Naive thymus-derived CD8-positive, alpha-beta T cell (primary cell): Measurements from ENCODE around the gene LCA5L. TPM values are rescaled to one million over a fixed set of nuclear protein-coding genes. Genes with fewer than 3 reads are reported as not detected.
"Not testable (repeated sequence)": the region's sequence is repeated elsewhere in the genome, so short reads cannot be mapped to it uniquely, and the experiment has no call there.

Experiments
- ATAC-seq, 2 donors: fragments of 150-1000 bp; cut with Tn5 transposase in 1 of 2; sonication (Bioruptor Pico), chemical (Tn5 transposase) in 1 of 2; 1 replicate in 1 of 2; 2 replicates in 1 of 2; pipeline ENCODE4 v1.10.0; 2021; ENCODE audit warnings: mild to moderate bottlenecking in 2 of 2, moderate library complexity in 2 of 2
- POLR2A ChIA-PET: fragments of 350-600 bp; sonication (Branson Sonifier 250); formaldehyde crosslinking; loops from one replicate; lab custom pipeline; 2021; ENCODE audit warnings: antibody characterized with exemption; lab: Charles Lee
- DNase-seq, 10 donors: peaks; one replicate each; pipeline versions ENCODE4 v3.0.0 to v3.0.0-alpha.2; 2020 to 2022
- H3K27ac Mint-ChIP-seq, 10 donors: one replicate each; pipeline ENCODE4 v1.8.0; 2020 to 2022; ENCODE audit warnings: mild to moderate bottlenecking in 10 of 10, mixed read lengths in 10 of 10, moderate library complexity in 4 of 10, inconsistent platforms in 1 of 10
- H3K27me3 Mint-ChIP-seq, 5 donors: one replicate each; pipeline ENCODE4 v1.8.0; 2021 to 2022; ENCODE audit warnings: mixed read lengths in 5 of 5
- H3K36me3 Mint-ChIP-seq, 3 donors: one replicate each; pipeline ENCODE4 v1.8.0; 2020 to 2022; ENCODE audit warnings: mixed read lengths in 3 of 3, mild to moderate bottlenecking in 2 of 3, inconsistent platforms in 1 of 3
- H3K4me1 Mint-ChIP-seq, 4 donors: one replicate each; pipeline ENCODE4 v1.8.0; 2021 to 2022; ENCODE audit warnings: mixed read lengths in 4 of 4
- H3K4me3 Mint-ChIP-seq, 10 donors: one replicate each; pipeline ENCODE4 v1.8.0; 2020 to 2022; ENCODE audit warnings: mild to moderate bottlenecking in 10 of 10, mixed read lengths in 10 of 10, moderate library complexity in 6 of 10, inconsistent platforms in 1 of 10
- H3K9me3 Mint-ChIP-seq, 9 donors: one replicate each; pipeline ENCODE4 v1.8.0; 2020 to 2022; ENCODE audit warnings: mixed read lengths in 9 of 9, mild to moderate bottlenecking in 3 of 9, inconsistent platforms in 1 of 9, moderate library complexity in 1 of 9
- polyA plus RNA-seq, 3 donors: library from polyadenylated mRNA; unstranded; fragments of 300-500 nt; fragmentation: Illumina TruSeq; gene quantifications; one replicate each; pipeline ENCODE4 v1.2.3, GENCODE V29; 2021
- total RNA-seq, 8 experiments: library from RNA in 2 of 8; stranded (reverse) in 2 of 8; gene quantifications; one replicate each; pipeline ENCODE4 v1.2.3 and lab custom pipeline; 2021 to 2026

Gene LCA5L
- total and polyA plus RNA-seq, 5 experiments from 2014 or later = 0.23 to 0.95 (median 0.77) TPM; not detected in 2

GRCh38 chr21:39444421-39445180 is 977 bp downstream of the LCA5L start:
- no peaks in the 10 kb centered on the region for H3K9me3 Mint-ChIP-seq
- POLR2A ChIA-PET = no interaction called here
- peak overlapping the region; percentile 89 to 98 (median 97) for H3K4me3 Mint-ChIP-seq
- ATAC-seq (no peak), DNase-seq (no peak)
- H3K27me3 Mint-ChIP-seq = peaks cover 6 to 23% (median 14%) of the 10 kb centered on the region in 5 donors
- H3K4me1 Mint-ChIP-seq = peaks cover 11 to 21% (median 16%) of the 10 kb centered on the region in 4 donors
- H3K27ac Mint-ChIP-seq = peak overlapping the region; percentile 93 to 99 (median 96)
- H3K36me3 Mint-ChIP-seq = peaks cover 0 to 2% (median 0%) of the 10 kb centered on the region in 3 donors

GRCh38 chr21:39441502-39442475 is 3.8 kb downstream of the LCA5L start:
- Mint-ChIP-seq H3K36me3 (peaks cover 0 to 6% (median 2%) of the 10 kb centered on the region in 3 donors), H3K27ac (peak overlapping the region in 3 of 10 donors; percentile 12 to 50 (median 37)), H3K27me3 (peaks cover 13 to 33% (median 14%) of the 10 kb centered on the region in 5 donors), H3K4me3 (peak overlapping the region in 1 of 10 donors; percentile 25), H3K9me3 (no peaks in the 10 kb centered on the region), H3K4me1 (peaks cover 11 to 19% (median 15%) of the 10 kb centered on the region in 4 donors)
- POLR2A ChIA-PET = no interaction called here
- ATAC-seq (peak in 1 of 2 donors; percentile 38), DNase-seq (peak in 7 of 10 donors; percentile 23 to 40 (median 24))

DNA sequence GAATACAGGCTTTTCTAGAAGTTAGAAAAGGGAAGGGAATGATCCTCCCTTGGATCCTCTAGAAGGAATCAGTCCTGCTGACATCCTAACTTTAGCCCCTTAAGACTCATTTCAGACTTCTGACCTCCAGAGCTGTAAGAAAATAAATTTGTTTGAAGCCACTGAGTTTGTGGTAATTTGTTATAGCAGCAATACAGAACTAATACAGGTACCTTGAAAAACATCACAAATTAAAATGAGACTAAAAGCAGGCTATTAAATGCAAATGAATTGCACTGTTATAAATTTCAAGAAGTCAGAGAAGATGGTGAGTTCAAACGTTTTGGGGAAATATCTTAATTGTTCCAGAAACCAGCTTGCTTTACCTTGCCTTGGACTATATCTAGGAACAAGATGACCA is 6.3 kb downstream of the LCA5L start:
- POLR2A ChIA-PET = no interaction called here
- Mint-ChIP-seq H3K36me3 (peaks cover 0 to 6% (median 0%) of the 10 kb centered on the region in 3 donors), H3K9me3 (no peaks in the 10 kb centered on the region), H3K27ac (no peak overlapping the region), H3K4me1 (peaks cover 0 to 3% (median 1%) of the 10 kb centered on the region in 4 donors), H3K27me3 (peaks cover 14 to 33% (median 15%) of the 10 kb centered on the region in 5 donors), H3K4me3 (no peak overlapping the region)
- no peak for DNase-seq
- no peak for ATAC-seq

DNA sequence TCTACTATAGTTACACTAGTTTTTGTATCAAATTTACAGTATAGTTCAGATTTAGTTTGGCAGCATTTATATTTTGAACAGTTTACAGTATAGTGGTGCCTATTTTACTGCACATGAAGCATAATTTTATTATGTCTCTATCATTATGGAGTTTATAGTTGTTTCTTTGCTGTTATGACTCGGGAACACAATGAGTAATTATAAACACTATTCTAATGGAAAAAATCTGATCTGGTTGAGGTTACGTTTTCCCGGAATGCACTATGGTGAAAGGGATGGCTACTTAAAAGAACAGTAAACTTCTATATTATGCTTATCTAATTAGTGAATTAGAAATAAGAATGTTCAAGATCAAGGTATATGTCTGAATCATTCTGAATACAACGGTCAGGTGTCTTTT is 10.6 kb downstream of the LCA5L start:
- POLR2A ChIA-PET = no interaction called here
- no peak for DNase-seq
- Mint-ChIP-seq H3K9me3 (no peaks in the 10 kb centered on the region), H3K4me1 (no peaks in the 10 kb centered on the region), H3K27ac (no peak overlapping the region), H3K4me3 (no peak overlapping the region), H3K27me3 (peaks cover 5 to 13% (median 10%) of the 10 kb centered on the region in 5 donors), H3K36me3 (peaks cover 0 to 6% (median 2%) of the 10 kb centered on the region in 3 donors)
- no peak for ATAC-seq

- H3K27ac Mint-ChIP-seq = no peak overlapping the region
- DNase-seq (no peak), ATAC-seq (no peak)
- POLR2A ChIA-PET = no interaction called here
- H3K9me3 Mint-ChIP-seq = no peaks in the 10 kb centered on the region
- H3K27me3 Mint-ChIP-seq = peaks cover 0 to 6% (median 3%) of the 10 kb centered on the region in 5 donors
- H3K4me3 Mint-ChIP-seq = no peak overlapping the region
- H3K4me1 Mint-ChIP-seq = no peaks in the 10 kb centered on the region
- H3K36me3 Mint-ChIP-seq = peaks cover 0 to 2% (median 0%) of the 10 kb centered on the region in 3 donors
These were observed 14.6 kb downstream of the LCA5L start for GRCh38 chr21:39430954-39431353.

- DNase-seq = no peak
- POLR2A ChIA-PET = interaction anchor here (0.6 kb wide), 1 partner anchor 81 kb away, joined by 3 read pairs; no protein-coding TSS in a partner anchor
- peaks cover 0 to 2% (median 0%) of the 10 kb centered on the region in 3 donors for H3K36me3 Mint-ChIP-seq
- no peak for ATAC-seq
- H3K27ac Mint-ChIP-seq = no peak overlapping the region
- H3K27me3 Mint-ChIP-seq = peaks cover 0 to 6% (median 3%) of the 10 kb centered on the region in 5 donors
- no peaks in the 10 kb centered on the region for H3K9me3 Mint-ChIP-seq
- no peaks in the 10 kb centered on the region for H3K4me1 Mint-ChIP-seq
- no peak overlapping the region for H3K4me3 Mint-ChIP-seq
These were observed 15.1 kb downstream of the LCA5L start for GRCh38 chr21:39430457-39430856.

- ATAC-seq = no peak
- peaks cover 0 to 2% (median 0%) of the 10 kb centered on the region in 3 donors for H3K36me3 Mint-ChIP-seq
- no peak for DNase-seq
- no peak overlapping the region for H3K4me3 Mint-ChIP-seq
- POLR2A ChIA-PET = interaction anchor here (0.6 kb wide), 1 partner anchor 81 kb away, joined by 3 read pairs; no protein-coding TSS in a partner anchor
- H3K27me3 Mint-ChIP-seq = peaks cover 0 to 6% (median 3%) of the 10 kb centered on the region in 5 donors
- no peaks in the 10 kb centered on the region for H3K4me1 Mint-ChIP-seq
- H3K9me3 Mint-ChIP-seq = no peaks in the 10 kb centered on the region
- no peak overlapping the region for H3K27ac Mint-ChIP-seq
These were observed 15.6 kb downstream of the LCA5L start for GRCh38 chr21:39430016-39430415.

GRCh38 chr21:39429445-39429844 is 16.1 kb downstream of the LCA5L start:
- peaks cover 0 to 6% (median 3%) of the 10 kb centered on the region in 5 donors for H3K27me3 Mint-ChIP-seq
- ATAC-seq = no peak
- H3K27ac Mint-ChIP-seq = no peak overlapping the region
- H3K4me3 Mint-ChIP-seq = no peak overlapping the region
- no peaks in the 10 kb centered on the region for H3K4me1 Mint-ChIP-seq
- DNase-seq = no peak
- no peaks in the 10 kb centered on the region for H3K9me3 Mint-ChIP-seq
- peaks cover 0 to 2% (median 0%) of the 10 kb centered on the region in 3 donors for H3K36me3 Mint-ChIP-seq
- POLR2A ChIA-PET = no interaction called here

DNA sequence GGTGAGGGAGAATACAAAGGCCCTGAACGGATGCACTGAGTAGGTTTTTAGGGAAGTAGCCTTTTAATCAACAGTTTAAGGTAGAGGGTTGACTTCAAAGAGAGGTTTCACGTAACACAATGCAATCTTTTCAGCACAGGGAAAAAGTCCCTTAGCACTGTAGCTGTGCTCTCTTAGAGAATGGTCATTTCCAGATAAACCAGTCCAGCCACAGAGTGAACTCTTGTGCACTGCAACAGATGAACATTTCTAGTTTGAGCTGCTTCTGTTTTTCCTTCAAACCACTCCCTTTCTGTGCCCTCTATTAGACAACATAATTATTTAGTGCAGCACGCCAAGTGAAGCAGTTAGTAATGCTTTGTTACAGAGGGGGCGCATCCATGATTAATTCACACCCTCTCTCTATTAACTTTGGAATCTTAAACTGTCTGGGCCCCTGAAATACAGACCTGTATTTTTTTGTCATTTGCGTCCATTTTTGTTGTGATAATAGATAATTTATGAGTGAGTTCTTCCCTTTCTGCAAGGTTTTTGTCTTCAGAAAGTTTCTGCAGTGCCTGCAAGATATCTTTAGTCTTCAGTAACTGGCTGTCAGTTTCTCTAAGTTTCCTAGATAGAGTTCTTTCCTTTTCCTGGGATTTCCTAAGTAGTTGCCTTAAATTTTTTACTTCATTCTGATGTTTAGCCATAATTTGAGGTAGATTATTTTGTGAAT is 22.9 kb downstream of the LCA5L start:
- no peak for DNase-seq
- no peak overlapping the region for H3K4me3 Mint-ChIP-seq
- POLR2A ChIA-PET = no interaction called here
- no peaks in the 10 kb centered on the region for H3K4me1 Mint-ChIP-seq
- H3K27ac Mint-ChIP-seq = no peak overlapping the region
- H3K27me3 Mint-ChIP-seq = no peaks in the 10 kb centered on the region
- H3K9me3 Mint-ChIP-seq = no peaks in the 10 kb centered on the region
- peaks cover 0 to 2% (median 0%) of the 10 kb centered on the region in 3 donors for H3K36me3 Mint-ChIP-seq
- no peak for ATAC-seq

- not testable (repeated sequence) for H3K27ac Mint-ChIP-seq, H3K9me3 Mint-ChIP-seq, DNase-seq, H3K4me3 Mint-ChIP-seq, H3K27me3 Mint-ChIP-seq, ATAC-seq, H3K4me1 Mint-ChIP-seq, H3K36me3 Mint-ChIP-seq
- POLR2A ChIA-PET = interaction anchor here (0.7 kb wide), 1 partner anchor 10 kb away, joined by 4 read pairs; no protein-coding TSS in a partner anchor
These were observed 26.4 kb downstream of the LCA5L start for GRCh38 chr21:39419204-39419603.

GRCh38 chr21:39406065-39406464 is 39.5 kb downstream of the LCA5L start:
- H3K36me3 Mint-ChIP-seq = peaks cover 8 to 29% (median 21%) of the 10 kb centered on the region in 3 donors
- DNase-seq (no peak), ATAC-seq (no peak)
- no peaks in the 10 kb centered on the region for H3K27me3 Mint-ChIP-seq
- H3K4me1 Mint-ChIP-seq = no peaks in the 10 kb centered on the region
- H3K4me3 Mint-ChIP-seq = no peak overlapping the region
- POLR2A ChIA-PET = no interaction called here
- H3K9me3 Mint-ChIP-seq = peaks cover 0 to 10% (median 0%) of the 10 kb centered on the region in 9 donors
- peak overlapping the region in 1 of 10 donors; percentile 20 for H3K27ac Mint-ChIP-seq

GRCh38 chr21:39400173-39400572 is 45.4 kb downstream of the LCA5L start:
- Mint-ChIP-seq H3K9me3 (no peaks in the 10 kb centered on the region), H3K27ac (no peak overlapping the region), H3K36me3 (peaks cover 0 to 25% (median 2%) of the 10 kb centered on the region in 3 donors), H3K4me3 (no peak overlapping the region), H3K4me1 (peaks cover 0 to 3% (median 0%) of the 10 kb centered on the region in 4 donors), H3K27me3 (no peaks in the 10 kb centered on the region)
- DNase-seq (no peak), ATAC-seq (no peak)
- POLR2A ChIA-PET = no interaction called here
